Left colon (tissue), 2 donors: ENCODE measurements around the gene CEND1. TPM values are rescaled to one million over a fixed set of nuclear protein-coding genes. Genes with fewer than 3 reads are reported as not detected.

ENCODE experiments used
- ATAC-seq: fragments of 200-7000 bp; cut with Tn5 transposase; one replicate; pipeline ENCODE4 v1.9.1; 2020; ENCODE audit warnings: mild to moderate bottlenecking, moderate library complexity
- DNase-seq, 2 donors: peaks; one replicate each; pipeline ENCODE4 v3.0.0-alpha.2; 2020
- intact Hi-C, 2 donors: fragments of 100-400 bp; cut with DNase I in 1 of 2; cut with micrococcal nuclease in 1 of 2; formaldehyde crosslinking; loops; one replicate each; pipeline versions ENCODE4 v1.11.2 to v1.14.0; 2022; cut with DNase I, micrococcal nuclease
- total RNA-seq, 2 donors: library from RNA; stranded (reverse); fragmentation: NEBNext Ultra II Directional; extraction: Animal tissue kit (Norgen Biotek cat#: 25700); gene quantifications; one replicate each; pipeline ENCODE4 v1.2.1, GENCODE V29; 2021
- donor health status: DM: no; HTN: no; CAD: no.
- donor health status: DM: yes; HTN: yes; CAD: no.

The CEND1 gene
- total RNA-seq, 2 donors from 2014 or later, result 0.36 TPM; not detected in 1

DNA sequence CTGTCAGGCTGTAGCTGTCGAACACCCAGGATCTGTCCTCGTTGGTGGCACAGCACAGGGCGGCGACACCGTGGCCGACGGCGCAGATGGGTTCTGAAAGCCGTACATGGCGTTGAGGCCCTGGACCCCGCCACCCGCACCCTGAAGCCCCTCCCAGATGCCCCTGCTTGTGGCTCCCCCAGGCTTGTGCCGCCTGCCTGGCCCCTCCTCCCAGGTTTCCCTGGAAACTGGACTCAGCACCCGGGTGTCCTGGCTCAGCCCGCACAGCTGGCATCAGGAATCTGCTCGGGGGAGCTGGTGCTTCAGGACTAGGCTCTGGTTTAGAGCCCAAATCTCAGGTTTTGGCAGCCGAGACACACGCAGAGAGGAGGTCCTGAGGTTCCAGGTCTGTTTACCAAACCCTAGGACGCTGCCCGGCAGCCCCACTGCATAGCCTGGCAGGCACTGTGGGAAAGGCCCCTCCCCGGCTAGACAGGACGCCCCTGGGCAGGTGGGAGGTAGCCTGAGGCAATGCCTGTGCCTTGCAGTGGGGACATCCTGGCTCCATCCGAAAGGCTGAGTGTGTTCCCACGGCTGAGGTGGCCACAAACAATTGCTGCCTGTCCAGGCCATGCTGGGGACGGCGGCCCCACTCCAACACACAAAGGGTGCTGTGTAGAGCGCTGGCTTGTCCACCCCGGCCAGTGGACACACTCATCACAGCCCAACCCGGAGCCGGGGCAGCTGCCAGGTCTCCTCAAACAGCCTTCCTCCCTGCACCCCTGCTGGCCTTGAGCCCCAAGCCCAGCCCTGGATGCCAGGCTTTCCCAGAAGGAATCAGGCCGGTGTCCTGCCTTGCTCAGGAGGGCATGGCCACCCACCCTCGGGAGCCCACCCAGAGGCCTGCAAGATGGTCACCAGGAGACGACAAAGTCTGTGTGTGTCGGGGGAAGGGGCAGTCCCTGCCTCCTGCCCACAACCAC is 17.2 kb downstream of the CEND1 start:
- DNase-seq (no peak), ATAC-seq (no peak)
- intact Hi-C loops, result no loop called here

DNA sequence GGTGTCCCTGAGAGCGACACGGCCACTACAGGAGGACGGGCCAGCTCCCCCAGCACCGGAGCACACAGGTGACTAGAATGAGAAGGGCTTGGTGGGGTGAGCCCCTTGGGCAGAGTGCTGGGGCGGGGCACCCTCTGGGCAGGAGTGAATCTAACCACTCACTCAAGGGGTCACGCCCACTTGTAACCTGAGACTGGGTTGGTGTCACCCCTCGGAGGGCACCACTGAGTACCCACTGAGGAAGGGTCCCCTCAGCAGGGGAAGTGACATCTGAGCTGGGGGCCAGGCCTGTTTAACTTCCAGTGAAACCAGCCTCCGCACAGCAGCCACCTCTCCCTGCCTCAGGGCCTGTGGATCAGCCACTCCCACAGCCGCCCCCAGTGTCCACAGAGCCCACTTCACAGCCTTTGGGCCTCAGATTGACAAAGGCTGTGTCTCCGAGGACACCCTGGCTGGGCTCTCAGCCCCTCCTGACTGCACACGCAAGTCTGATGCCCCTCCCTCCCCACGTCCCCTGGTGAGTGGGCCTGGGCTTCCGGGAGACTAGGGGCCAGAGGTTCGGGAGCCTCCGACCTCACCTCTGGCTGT is 18.2 kb downstream of the CEND1 start:
- intact Hi-C loops, result no loop called here
- DNase-seq (no peak), ATAC-seq (no peak)

DNA sequence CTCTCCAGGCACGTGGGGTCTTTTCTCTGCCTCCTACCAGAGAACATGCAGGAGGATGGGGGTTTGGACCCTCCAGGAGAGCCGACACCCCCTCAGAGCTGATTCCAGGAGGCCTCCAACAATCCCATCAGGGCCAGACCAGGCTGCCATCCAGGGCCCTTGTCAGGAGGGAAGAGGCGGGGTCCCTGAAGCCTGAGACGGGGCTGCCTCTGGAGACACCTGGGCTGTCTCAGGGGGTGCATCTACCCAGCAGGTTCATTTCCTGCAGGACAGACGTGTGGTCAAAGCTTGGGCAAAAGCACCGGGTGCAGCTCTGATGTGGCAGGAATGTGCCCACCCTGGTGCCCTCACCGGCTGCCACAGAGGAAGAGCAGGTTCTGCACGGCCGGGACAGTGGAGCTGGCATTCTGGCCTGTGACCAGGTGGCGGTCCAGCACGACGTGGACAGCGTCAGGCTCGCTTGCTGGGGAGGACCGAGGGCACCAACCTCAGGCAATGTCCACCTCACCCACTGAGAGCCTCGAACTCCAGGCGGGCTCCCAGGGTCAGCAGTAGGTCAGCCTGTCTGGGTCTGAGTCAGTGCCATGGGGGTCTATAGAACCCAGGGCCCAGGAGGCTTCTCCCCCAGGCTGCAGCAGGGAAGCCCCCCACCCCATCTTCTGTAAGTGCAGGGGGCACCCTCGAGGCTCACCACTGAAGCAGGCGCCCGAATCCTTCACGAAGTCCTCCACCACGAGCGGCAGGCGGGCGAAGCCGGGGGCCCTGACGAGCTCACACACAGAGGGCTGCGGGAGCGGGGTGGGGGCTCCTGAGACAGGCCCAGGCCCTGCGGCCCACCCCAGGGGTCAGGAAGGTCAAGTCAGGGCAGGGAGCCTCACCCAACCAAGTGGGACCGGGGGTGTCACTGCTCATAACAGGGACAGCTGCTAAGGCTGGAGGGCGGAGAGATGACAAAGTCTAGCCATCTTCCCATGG is 19.0 kb downstream of the CEND1 start:
- no peak for ATAC-seq
- DNase-seq, result no peak
- intact Hi-C loops, result no loop called here

DNA sequence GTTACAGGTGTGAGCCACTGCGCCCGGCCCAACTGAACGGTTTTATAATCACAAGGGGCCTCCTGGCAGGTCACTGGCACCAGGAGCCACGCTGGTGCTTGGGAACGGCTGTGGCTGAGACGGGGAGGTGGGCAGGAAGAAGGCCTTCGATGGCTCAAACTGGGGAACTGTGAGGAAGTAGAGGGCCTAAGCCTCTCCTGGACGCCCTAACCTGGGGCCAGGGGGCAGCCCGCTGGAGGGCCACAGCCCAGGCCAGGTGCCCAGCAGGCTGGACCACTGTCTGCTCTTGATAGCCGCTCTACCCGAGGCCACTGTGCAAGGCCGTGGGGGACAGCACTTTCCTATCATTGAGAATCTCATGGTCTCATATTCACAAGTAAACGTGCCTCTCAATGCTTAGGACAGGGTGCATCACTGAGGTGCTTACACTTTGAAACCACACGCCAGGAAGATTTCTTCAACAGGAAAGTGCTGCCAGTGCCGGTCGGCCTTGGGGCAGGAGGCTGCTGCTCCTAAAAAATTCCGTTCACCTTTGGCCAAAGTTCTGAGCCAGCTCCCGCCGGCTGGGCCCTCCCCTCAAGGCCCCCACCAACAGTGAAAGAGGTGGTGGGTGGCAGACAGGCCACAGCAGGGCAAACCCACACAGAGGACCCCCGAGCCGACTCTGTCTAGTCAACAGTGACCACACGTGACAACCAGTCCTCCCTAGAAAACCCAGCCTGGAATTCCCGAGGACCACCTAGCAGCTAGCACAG is 19.8 kb downstream of the CEND1 start:
- intact Hi-C loops, result no loop called here
- no peak for DNase-seq
- no peak for ATAC-seq

DNA sequence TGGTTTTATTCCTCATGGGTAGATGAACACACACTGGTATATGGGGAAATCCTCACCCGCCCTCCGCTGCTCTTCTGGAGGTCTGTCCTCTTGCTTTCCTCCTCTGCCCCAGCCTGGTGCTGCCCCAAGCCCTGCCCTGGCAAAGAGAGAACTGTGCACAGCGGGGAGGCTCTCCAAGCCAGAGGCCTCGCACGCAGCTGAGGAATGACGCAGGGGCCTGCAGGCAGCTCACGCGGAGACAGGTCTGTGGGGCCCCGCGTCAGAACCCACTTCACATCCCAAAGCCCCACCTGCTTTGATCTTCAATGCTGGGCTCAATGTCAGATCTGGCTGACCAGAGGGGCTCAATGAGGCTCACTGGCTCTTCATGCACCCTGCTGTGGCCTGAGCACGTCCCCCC is 22.7 kb downstream of the CEND1 start:
- ATAC-seq (no peak), DNase-seq (no peak)
- intact Hi-C loops, result no loop called here

DNA sequence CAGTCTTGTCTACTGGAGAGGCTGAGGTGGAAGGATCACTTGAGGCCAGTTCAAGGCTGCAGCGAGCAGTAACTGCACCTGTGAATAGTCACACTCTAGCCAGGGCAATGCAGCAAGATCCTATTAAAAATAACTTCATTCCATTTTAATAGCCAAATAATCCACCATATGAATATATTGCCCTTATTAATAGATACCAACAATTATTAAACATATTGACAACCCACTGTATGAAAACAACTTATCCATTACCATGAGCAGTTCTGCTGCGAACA is 23.0 kb downstream of the CEND1 start:
- intact Hi-C loops, result no loop called here
- ATAC-seq (no peak), DNase-seq (no peak)

DNA sequence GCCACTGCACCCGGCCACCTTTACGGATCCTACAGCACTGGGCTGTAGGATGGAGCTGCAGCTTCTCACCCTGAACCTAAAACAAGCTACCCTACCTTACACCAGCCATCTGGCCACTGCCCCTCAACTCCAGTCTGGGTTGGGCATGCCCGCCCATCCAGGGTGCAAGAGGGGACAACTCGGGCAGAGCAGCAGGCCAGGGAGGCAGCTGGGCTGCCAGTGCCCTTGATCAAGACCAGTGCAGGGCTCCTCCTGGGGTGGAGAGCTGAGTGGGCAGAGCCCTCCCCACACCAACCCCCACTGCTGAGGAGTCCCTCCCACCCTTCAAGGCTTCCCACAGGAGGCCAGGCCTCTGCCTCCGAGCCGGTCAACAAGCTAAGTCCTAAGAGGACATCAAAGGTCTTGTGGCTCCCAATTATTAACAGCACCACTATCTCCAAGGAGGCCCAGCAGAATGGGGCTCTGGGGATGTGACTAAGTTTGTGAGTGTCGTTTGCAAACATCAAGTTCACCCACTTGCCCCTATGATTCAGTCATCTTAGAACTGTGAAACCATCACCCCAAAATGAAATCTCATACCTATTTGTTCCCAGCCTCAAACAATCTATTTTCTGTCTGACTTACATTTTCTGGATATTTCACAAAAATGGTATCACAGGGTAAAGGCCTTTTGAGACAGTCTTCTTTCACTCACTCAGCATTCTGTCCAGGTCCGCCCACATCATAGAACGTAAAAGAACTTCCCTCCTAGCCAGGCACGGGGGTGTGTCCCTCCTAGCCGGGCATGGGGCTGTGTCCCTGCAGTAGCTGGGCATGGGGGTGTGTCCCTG is 23.6 kb downstream of the CEND1 start:
- DNase-seq (no peak), ATAC-seq (peak; percentile 14)
- intact Hi-C loops, result no loop called here

DNA sequence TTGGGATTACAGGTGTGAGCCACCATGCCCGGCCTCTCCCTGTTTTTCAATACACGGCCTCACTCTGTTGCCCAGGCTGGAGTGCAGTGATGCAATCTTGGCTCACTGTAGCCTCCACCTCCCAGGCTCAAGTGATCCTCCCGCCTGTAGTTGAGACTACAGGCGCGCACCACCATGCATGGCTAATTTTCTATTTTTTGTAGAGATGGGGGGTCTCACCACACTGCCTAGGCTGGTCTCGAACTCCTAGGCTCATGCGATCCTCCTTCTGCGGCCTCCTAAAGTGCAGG is 24.1 kb downstream of the CEND1 start:
- ATAC-seq, result no peak
- intact Hi-C loops, result no loop called here

DNA sequence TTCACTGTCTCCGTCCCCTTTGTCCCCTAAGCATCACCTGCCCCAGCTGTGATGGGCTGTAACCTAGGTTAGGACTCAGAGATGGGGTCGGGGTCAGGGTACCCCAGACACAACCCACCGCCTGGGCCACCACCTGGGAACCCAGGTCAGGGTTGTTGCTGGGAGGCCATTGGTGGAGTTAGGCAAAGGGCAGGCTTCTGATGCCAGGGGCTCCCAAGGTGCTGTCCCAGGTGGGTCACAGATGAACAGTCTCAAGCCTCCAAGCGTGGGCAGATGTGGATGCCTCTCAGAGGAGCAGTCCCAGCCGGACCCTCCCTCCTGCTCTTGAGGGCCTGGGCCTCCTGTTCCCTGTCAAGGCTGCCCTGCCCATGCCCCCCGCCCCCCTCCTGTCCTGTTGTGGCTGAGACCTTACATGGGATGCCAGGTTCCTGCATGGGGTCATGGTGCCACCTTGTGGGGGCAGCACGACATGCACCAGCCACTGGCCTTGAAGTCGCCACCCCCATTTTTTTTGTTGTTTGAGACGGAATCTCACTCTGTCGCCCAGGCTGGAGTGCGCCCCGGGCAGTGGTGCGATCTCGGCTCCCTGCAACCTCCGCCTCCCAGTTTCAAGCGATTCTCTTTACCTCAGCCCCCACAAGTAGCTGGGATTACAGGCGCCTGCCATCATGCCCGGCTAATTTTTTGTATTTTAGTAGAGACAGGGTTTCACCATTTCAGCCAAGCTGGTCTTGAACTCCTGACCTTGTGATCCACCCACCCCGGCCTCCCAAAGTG is 24.7 kb downstream of the CEND1 start:
- peak; percentile 30 for ATAC-seq
- peak; percentile 52 to 67 for DNase-seq
- intact Hi-C loops, result no loop called here

More for the DNA sequence above, 24.1 kb downstream of the CEND1 start:
- no peak for DNase-seq

DNA sequence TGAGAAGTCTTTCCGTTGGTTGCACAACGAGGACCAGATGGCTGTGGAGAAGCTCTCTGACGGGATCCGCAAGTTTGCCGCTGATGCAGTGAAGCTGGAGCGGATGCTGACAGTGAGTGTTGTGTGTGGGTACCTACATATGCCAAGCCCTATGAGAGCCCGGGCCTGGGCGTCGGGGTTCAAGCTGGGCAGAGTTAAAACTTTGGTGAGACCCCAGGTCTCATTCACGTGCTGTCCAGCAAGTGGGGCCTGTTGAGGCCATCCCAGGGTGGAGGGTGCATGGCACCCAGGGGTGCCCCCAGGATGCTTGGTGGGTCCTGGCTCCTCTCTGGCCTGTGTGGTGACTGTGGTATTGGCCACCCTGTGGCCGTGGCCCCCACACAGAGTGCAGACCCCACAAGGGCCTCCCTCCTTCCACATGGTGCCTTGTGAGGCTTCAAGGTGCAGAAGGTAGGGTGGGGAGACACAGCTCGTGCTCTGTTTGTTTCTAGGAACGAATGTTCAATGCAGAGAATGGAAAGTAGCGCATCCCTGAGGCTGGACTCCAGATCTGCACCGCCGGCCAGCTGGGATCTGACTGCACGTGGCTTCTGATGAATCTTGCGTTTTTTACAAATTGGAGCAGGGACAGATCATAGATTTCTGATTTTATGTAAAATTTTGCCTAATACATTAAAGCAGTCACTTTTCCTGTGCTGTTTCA is 25.4 kb downstream of the CEND1 start:
- ATAC-seq, result no peak
- no peak for DNase-seq
- intact Hi-C loops, result no loop called here

DNA sequence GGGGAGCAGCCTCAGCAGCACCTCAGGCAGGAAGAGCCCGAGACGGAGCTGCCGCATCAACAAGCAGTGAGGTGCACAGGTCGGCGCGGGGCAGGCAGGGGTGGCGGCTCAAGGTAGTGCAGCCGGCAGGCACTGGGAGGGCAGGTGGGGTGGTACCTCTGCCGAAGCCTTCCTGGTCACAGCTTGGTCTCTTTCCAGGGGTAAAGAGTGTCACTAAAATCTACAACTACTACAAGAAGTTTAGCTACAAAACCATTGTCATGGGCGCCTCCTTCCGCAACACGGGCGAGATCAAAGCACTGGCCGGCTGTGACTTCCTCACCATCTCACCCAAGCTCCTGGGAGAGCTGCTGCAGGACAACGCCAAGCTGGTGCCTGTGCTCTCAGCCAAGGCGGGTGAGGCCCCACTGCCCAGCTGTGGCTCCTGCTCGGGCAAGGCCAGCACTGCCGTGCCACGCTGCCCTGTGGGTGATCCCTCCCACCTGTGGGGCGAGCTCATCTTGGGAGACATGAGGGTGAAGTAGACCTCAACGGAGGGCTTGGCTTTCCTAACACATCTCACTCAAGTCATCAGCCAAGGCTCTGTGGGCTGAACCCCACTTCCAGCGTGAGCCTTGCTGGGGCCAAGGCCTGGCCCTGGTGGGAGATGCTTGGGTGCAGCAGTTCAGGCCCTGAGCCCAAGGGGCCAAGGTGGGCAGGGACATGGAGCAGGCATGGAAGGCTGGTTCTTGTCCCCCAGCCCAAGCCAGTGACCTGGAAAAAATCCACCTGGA is 26.2 kb downstream of the CEND1 start:
- ATAC-seq, result peak; percentile 5
- intact Hi-C loops, result no loop called here

DNA sequence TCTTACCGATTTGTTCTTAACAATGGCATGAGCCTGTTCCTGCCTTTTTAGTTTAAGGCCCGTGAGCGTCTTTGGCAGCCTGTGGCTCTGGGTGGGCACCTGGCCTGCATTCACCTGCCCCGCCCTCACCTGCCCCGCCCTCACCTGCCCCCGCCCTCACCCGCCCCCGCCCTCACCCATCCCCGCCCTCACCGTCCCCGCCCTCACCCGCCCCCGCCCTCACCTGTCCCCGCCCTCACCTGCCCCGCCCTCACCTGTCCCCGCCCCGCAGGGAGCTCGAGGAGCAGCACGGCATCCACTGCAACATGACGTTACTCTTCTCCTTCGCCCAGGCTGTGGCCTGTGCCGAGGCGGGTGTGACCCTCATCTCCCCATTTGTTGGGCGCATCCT is 26.8 kb downstream of the CEND1 start:
- peak; percentile 69 to 72 for DNase-seq
- intact Hi-C loops, result no loop called here
- peak; percentile 76 for ATAC-seq

More for the DNA sequence above, 26.2 kb downstream of the CEND1 start:
- DNase-seq, result no peak

DNA sequence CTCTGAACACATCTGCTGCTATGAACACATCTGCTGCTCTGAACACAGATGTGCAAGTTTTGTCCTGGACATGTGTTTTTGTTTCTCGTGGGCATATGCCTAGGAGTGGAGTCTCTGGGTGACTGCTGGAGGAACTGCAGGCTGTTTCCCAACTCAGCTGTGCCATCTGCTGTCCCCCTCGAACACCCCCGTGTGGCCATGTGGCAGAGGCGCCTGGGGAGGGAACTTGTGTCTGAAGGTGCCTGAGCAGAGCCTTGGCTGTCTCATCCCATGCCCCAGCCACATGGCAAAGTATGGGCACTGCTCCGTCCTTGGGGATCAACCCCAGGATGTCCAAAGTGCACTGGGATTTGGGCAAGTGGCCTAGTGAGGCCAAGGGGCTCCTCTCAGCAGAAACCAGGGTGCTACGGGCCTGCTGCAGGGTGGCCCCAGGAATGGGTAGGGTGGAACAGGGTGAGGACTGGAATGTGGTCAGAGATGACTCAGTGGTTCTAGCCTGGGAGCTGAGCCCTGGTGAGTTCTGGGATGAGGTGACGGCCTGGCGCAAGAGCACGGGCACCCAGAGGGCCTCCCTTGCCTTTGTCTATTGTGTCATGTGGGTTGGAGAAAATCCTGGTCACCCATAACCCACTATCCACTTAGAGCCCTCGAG is 27.3 kb downstream of the CEND1 start:
- intact Hi-C loops, result no loop called here
- ATAC-seq (peak; percentile 64), DNase-seq (peak; percentile 50 to 59)

DNA sequence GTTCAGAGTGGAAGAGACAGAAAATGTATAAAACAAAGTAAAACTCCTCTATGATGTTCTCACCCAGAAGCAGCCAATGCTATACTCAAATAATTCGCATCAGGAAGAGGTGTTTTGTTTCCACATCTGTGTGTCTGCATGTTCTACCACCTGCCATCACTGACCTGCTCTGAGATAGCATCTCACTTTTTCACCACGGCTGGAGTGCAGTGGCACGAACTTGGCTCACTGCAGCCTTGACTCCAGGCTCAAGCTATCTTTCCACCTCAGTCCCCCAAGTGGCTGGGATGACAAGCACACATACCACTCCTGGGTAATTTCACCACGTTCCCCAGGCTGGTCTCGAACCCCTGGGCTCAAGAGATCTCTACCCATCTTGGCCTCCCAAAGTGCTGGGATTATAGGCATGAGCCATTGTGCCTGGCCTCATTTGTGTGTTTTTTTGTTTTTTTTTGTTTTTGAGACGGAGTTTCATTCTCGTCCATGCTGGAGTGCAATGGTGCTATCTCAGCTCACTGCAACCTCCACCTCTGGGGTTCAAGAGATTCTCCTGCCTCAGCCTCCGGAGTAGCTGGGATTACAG is 28.3 kb downstream of the CEND1 start:
- intact Hi-C loops, result no loop called here
- ATAC-seq (no peak), DNase-seq (no peak)

DNA sequence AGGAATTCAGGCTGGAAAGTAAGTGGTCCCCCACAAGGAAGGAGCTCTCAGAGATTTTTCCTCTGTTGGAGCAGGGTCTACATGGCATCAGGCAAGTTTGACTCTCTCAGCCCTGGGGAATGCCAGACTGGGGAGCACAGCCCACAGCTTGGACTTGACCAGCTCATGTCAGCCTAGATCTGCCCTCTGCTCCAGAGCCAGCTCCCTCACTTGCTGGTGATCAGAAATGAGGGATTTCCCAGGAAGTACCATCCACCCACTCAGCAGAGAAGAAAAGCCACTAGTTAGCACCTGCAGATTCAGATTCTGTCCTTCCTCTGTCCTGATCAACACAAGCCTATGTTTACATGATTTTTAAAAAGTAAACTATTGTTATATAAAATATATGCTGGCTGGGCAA is 29.7 kb downstream of the CEND1 start:
- intact Hi-C loops, result no loop called here
- DNase-seq, result no peak

More for the DNA sequence above, 29.7 kb downstream of the CEND1 start:
- ATAC-seq, result no peak
